Activated CD4-positive, alpha-beta T cell treated with anti-CD3 and anti-CD28 coated beads, Interleukin-2, Interleukin-6, amounts not matched to agents 100 ng/mL and 50 ng/mL, durations not matched to agents 16 hours and 8 hours (primary cell): Measurements from ENCODE around the gene ARF6.
"Not testable (repeated sequence)": the region's sequence is repeated elsewhere in the genome, so short reads cannot be mapped to it uniquely, and the experiment has no call there.

Source experiments
- DNase-seq: peaks from one replicate; pipeline ENCODE4 v3.0.0-alpha.2; 2020

The ARF6 gene

DNA sequence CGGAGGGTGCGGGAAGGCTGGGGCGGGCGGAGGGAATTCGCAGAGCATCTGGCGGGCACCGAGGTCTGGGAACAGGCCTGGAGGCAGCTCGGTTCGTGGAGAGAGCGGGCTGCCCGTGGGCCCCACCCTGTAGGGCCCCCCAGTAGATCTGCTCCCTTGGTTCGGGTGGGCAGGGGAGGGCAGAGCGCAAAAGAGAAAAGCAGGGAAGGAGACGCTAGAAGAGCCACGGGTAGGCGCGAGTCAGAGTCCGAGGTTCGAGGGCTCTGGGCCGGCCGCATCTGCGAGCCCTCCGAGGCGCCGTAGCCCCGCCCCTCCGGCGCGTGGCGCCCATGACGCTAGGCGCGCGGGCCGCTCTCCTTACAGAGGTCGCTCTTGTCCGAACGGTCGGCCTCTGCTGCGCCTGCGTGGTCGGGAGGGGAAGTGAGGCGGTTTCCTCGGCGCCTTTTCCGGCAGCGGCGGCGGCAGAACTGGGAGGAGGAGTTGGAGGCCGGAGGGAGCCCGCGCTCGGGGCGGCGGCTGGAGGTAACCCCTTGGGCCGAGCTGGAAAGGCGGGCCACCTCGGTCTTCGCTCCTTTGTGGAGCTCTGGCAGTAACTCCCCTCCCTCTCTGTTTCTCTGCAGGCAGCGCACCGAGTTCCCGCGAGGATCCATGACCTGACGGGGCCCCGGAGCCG, at the start of gene ARF6:
TSS of gene ARF6 (plus strand) at position 447 of the 673 bp plus-strand sequence. CDS start 655 bp downstream, outside the sequence.
- DNase-seq: peak; percentile 99

DNA sequence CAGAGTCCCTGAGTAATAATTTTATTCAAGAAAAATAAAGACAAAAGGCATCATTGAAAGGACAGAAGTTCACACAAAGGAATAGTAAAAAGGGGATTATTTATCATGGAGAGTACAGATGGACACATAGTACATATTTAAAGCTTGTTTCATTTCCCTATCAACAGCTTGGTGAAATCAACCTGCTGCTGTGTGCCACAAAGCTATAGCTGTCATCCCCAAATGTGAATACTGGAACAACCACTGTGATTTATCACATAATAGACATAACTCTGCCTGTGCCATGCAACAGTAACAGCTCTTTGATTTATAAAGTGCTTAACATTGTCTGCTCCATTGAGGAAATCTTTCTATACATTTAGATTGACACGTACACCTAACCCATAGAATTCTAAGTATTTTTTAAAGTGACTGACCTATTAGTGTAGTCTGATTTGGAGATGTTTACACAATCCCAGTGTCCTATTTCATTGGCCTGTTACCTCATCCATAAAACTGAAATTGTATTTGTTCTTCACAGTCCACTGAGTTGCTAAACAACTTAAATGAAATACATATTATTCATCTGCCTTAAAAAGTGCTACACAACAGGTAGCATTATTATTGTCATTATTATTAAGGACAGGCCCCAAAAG, 43.6 kb upstream of the ARF6 start:
- DNase-seq: no peak

DNA sequence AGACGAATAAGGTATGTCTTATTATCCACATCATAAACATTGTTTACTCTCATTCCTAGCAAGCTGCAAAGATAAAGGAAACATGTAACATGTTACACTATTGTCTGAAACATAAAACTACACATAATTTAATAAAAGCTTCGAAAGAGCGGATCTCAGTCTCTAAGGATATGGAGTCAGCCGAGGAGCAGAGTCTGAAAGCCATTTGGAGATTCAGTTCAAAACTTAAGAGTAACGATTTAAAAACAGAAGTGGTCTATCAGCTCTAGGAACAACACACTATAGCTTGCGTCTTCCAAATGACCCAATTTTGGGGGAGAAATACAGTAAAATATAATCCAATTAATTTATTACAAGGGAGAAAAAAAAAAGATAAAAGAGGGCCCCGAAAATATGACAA, 41.1 kb upstream of the ARF6 start:
- DNase-seq: no peak

DNA sequence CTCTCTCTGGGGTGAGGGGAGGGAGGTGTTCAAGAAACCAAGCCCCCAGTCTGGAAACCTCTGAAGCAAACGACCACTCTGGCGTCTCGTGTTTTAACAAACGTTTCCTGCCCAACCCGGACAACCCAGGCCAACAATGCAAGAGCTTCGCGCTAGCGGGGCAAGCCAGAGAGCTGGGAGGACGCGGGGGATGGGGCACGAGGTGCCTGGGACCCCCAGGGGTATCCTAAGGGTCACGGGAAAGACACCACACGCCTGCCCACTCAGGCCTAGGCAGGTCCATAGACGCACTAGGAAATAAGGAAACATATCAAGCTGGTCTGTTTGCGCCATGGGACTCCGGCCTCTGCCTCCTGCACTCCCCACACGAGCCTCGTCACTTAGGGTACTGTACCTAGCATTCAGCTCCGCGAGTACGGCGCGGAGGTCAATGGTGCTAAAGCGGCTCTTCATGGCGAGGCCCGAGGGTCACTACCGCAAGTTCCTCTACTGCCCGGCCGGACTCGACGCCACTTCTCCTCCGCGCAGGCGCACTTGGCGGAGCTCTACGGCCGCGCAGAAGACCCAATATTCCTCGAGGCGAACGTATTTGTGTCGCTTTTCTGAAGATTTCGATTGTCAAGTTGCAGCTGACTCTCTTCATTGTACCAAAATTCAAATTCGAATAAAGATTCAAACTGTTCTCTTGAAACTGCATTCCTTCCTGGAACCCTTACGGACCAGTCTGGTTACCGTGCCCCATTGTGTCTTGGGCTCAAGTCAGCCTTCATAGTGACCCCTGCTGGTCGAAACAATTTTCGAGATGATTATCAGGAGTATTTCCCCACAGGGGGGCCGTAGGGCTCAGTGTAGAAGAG, 40.4 kb upstream of the ARF6 start, which contains the start of gene NEMF:
TSS of gene NEMF (minus strand) at position 488 of the 857 bp plus-strand sequence. CDS start at position 453, 35 bp downstream.
- DNase-seq: peak; percentile 93

DNA sequence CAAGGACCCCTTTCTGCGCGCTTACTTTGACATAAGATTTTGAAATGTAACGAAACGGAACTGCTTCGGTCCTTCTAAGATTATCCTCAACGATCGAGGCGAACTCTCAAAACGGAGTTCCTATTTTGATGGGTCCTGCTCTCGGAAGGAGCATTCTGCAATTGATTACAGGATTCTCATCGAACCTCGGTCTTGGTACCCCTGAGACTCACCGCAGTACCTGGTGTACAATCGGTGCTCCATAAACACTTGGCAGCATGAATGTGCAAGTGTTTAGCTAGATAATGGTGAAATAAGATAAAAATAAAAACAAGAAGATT, 39.8 kb upstream of the ARF6 start:
- DNase-seq: no peak

DNA sequence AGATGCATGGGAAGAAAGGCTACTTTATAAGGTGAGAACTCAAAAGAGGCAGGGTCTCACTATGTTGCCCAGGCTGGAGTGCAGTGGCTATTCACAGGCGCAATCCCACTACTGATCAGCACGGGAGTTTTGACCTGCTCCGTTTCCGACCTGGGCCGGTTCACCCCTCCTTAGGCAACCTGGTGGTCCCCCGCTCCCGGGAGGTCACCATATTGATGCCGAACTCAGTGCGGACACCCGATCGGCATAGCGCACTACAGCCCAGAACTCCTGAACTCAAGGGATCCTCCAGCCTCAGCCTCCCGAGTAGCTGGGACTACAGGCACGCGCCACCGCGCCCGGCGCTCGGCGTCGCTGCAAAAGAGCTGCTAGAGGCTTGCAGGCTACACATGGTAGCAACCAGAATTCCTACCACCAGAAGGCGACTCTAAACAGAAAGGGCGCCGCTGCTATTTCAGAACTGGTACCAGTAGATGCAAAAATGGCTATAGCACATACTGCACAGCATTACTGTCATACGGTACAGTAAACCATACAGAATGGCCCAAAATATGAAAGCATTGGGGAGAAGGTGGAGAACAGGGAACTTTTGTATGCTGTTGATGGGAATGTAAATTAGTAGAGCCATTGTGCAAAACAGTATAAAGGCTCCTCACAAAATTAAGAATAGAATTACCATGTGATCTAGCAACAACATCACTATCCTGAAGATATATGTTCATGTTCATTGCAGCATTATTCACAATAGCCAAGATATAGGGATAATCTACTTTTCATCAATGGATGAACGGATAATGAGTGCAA, 39.1 kb upstream of the ARF6 start:
- DNase-seq: peak; percentile 86

DNA sequence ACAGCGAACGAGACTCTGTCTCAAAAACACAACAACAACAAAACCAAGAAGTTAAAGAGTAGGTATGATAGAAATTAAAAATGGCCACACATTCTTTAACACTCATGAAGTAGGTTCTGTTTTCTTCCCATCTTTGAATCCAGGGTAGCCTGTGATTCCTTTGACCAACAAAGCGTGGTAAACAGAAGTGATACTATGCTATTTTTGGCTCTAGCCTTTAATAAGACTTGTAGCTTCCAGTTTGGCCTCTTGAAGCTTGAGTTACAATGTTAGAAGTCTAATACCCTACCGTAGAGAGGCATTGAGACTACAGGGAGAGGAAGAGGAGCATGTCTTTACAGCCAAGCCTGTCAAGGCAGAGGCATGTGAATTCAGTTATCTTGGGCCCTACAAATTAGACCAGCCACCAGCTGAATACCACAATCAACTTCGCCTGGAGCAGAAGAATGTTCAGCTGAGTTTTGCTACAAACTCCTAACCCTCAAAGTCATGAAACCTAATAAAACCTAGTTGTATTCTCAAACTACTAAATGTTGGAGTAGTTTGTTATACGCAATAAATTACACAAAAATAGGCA, 35.4 kb upstream of the ARF6 start:
- DNase-seq: no peak

DNA sequence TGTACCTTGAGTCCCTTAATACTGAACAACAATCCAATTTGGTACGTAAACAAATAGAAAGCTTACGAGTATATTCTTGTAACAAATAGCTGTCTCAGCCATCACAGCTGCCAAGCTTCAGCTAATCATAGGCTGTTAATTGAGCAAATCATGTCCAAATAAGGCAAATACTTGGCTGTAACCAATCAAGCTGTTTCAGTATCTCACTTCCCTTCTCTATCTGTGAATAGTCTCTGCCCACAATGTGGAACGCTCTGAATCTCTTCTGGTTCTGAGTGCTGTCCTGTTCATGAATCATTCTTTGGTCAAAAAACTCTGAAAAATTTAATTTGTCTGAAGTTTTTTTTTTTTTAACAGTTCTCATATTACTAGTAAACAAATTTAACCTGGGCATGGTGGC, 34.5 kb upstream of the ARF6 start:
- DNase-seq: peak; percentile 68

DNA sequence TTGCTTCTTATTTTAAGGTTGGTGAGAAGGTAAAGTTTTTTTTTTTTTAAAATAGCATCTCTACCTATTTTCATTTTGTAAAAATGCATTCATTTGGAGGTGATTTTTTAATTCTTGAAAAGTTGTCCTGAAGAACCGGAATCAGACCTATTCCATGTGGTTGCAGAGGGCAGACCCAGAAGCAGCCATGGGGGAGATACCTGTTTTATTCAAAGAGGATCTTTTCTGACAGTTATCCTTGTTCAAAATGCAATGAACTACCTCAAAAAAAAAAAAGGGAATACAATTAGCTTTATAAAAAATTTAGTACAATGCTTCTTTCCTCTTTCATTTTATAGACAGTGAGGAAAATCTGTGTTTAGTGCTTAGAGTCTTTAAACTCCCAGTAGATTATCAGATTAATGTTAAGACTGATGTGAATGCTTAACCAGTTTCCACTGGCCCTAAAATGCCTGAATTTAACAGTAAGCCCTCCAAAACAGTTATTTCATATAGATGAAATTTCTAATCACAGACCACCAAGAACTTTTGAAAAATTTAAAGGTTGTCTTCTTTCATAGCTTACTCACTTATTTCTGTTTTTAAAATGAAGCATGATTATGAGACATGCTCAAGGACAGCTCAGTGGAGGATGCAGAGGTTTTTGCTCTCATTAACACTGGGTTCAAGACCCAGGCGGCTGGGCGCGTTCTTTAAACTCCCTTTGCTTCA, 31.7 kb upstream of the ARF6 start:
- no peak for DNase-seq

DNA sequence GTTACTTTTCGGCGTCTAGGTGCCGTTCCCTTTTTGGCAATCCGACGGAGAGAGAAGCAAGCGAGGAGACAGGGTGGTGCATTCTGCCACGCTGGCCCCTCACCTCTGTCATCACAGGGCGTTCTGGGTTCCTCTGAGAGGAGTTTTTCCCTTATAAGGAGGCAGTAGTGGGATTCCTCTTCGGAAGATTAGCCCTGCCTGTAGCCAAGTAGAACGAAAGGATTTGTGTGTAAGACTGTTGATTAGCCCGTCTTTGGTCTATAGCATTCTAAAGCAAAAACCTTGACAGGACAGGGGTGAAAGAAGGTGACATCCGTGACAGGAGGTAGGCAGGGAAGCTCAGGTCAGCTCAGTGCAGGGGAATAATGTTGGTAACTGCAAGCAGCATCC, 31.2 kb upstream of the ARF6 start:
- peak; percentile 82 for DNase-seq

DNA sequence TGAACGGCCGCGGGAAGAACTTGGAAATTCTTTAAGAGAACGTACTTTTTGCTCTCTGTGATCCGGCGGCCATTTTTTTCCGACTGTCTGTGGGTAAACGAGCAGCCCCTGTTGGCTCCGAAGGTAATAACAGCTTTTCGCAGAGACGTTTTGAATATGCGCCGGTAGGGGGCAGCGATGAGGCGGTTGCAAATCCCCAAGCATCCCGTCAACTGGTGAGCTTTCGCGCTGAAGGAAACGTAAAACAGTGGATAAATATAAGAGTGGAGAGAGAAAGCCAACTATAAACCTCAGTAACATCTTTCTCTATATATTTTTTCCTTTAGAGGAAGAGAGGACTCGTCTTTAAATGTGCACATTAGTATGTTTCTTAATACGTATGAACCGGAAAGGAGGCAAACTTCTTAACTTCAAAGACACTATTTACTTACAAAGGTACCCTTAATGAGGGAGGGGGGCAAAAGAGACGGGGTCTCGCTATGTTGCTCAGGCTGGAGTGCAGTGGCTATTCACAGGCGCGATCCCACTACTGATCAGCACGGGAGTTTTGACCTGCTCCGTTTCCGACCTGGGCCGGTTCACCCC, 30.7 kb upstream of the ARF6 start:
- peak; percentile 88 for DNase-seq

DNA sequence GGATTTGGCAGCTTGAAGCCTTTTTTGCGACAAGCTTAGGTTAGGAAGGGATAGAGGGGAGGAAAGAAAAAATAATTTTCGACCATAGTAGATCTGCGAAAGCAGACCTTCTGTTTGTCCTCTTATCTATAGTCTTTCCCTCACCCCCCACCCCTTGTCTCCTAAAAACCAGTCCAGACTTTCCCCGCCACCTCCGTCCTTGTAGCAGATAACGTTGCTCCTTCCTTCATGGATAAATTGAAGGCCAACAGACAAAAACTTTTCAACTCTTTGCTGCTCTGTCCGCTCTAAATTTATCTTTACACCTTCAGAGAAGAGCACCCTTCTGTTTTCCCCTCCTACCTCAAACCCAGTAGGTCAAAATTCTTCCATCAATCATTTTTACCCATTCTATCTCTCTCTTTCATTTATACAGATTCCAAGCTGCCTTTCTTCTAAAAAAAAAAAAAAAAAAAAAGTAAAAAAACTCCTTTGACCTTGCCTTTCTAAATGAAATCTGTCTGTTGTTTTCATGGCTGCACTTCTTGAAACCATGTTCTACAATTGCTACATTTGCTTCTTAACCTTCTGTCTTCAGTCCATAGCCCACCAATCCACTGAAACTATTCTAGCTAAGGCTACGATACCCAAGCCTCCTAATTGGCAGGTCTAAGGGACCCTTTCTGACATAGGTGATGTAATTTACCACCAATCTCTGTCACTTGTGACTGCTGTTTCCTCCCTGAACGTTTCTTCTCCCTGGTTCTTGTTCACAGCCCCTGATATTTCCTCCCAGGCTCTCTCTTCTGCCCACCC, 29.2 kb upstream of the ARF6 start:
- peak; percentile 67 for DNase-seq

DNA sequence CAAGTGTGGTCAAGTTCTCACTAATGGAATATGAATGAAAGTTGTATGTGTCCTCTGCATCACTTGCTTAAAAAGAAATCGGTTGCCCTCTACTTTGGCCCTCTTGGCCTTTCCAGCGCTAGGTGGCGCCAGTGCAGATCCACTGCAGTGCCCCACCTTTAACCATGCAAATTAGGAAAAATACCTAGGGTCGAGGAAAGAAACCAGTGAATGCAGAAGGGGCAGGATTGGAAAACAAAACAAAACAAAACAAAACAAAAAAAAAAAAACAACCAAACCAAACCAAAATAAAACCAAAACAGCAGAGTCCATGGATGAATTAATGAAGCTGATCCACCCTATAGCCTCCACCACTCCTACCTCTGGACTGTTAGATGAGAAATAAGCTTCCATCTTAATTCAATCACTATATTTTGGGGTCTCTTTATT, 27.4 kb upstream of the ARF6 start:
- peak; percentile 89 for DNase-seq

DNA sequence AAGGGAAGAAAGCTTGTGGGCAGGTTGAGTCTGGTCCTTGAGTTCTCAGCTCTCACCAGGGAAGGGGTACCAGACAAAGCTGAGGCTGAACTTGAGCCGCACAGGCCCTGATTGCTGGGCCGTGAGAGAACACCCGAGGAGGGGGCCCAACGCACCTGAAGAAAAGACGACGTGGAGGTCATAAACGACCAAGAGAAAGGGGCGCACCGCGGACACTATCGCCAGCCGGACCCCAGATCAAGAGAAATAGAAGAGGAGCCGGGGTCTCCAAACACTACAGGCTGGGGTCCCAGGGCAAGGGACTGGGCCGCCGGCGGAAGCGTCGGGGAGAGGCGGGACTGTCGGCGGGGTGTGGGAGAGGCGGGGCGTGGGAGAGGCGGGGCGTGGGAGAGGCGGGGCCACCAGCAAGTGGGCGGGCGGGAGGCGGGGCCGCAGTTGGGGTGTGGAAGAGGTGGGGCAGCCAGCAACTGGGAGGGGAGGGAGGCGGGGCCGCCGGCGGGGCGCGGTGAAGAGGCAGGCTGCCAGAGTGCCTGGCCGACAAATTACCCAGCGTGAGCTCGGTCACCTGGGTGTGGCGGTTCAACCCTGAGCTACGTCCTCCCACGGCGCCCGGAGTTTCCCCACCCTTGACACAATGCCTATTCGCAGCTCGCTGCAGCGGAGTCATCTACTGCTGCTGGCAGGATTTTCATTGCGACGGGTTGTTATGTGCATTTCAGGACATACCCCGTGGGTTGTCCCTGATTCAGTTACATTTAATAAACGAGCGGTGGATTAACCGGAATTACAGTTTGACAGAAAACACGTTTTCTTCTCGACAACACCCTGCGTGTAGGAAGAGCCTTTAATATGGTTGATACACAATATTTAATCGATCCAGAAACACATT, 24.8 kb upstream of the ARF6 start:
- peak; percentile 99 for DNase-seq

DNA sequence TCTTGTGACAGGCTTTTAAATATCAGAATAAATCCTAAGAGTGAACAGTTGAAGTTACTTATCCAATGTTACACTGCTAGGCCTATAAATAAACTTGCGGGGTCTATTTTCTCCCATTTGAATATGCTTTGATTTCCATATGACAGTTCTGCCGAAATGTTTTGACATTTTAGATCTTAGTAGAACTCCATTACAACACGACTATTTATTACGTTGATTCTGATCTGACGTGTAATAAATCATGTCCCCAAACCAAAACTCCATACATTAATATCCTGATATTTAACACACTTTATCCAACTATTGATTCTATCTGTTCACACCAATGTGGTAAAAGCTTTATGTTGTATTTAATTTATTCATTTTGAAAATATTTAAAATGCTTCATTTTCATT, 24.2 kb upstream of the ARF6 start:
- DNase-seq: no peak

DNA sequence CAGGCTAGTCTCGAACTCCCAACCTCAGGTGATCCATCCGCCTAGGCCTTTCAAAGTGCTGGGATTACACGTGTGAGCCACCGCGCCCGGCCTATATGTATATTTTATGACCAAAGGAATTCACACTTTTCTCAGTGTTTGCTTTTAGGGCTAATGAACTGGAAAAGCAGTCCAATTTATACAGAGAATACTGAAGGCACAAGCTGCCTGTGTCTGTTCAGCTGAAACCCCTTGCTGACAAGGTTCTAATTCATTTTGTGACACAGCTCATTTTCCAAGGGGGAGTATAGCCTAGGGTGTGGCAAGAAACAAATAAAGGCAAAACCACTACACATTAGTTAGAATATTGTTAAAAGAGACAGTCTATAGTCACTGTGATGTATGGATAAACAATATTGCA, 22.0 kb upstream of the ARF6 start:
- DNase-seq: no peak

DNA sequence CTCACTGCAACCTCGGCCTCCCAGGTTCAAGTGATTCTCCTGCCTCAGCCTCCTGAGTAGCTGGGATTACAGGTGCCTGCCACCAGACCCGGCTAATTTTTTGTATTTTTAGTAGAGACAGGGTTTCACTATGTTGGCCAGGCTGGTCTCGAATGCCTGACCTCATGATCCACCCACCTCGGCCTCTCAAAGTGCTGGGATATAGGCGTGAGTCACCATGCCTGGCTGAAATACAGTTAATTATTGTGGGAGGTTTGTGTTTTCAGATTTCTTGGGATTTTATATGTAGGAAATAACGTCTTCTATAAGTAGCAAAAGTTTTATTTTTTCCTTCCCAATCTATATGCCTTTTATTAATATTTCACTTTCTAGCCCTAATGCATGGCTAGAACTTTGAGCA, 19.3 kb upstream of the ARF6 start:
- not testable (repeated sequence) for DNase-seq

DNA sequence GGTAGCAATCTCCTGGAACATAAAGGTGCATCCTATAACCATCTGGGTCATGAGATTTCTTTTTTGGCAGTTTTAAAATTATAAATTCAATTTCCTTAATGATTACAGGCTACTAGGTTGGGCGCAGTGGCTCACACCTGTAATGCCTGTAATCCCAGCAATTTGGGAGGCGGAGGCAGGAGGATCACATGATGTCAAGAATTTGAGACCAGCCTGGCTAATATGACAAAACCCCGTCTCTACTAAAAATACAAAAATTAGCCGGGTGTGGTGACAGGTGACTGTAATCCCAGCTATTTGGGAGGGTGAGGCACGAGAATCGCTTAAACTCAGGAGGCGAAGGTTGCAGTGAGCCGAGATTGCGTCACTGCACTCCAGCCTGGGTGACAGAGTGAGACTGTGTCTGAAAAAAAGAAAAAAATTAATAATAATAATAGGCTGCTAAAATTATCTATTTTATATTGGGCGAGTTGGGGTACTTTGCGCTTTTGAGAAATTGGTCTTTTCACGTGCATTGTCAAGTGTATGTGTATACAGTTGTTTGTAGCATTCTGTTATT, 17.2 kb upstream of the ARF6 start:
- no peak for DNase-seq

DNA sequence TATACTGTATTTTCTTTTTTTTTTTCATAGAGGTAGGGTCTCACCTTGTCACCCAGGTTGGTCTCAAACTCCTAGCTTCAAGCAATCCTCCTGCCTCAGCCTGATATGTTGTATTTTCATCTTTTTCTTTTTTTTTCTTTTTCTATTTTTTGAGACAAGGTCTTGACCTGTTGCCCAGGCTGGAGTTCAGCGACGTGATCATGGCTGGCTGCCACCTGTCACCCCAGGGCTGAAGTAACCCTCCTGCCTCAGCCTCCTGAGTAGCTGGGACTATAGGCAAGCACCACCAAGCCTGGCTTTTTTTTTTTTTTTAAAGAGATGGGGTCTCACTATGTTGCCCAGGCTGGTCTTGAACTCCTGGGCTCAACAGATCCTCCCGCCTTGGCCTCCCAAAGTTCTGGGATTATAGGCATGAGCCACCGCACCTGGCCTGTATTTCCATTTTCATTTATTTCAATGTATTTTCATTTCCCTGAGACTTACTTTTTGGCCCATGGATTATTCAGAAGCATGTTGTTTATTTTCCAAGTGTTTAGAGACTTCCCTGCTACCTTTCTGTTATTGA, 16.2 kb upstream of the ARF6 start:
- no peak for DNase-seq
